Iris pigment epithelial cell (primary cell): Measurements from ENCODE around the gene LPCAT1.
"Not testable (repeated sequence)": the region's sequence is repeated elsewhere in the genome, so short reads cannot be mapped to it uniquely, and the experiment has no call there.

Experiments used
- DNase-seq: peaks from one replicate; pipeline ENCODE4 v3.0.0-alpha.2; 2011; ENCODE audit warnings: low read depth

LPCAT1 gene

GRCh38 chr5:1466631-1467265, 57.0 kb downstream of the LPCAT1 start:
- no peak for DNase-seq

- DNase-seq: no peak
These were observed 57.7 kb downstream of the LPCAT1 start for GRCh38 chr5:1465966-1466471.

GRCh38 chr5:1465117-1465516, 58.6 kb downstream of the LPCAT1 start:
- no peak for DNase-seq

- DNase-seq: no peak
These were observed 59.2 kb downstream of the LPCAT1 start for GRCh38 chr5:1464511-1464910.

GRCh38 chr5:1464096-1464446, 59.7 kb downstream of the LPCAT1 start:
- no peak for DNase-seq

- no peak for DNase-seq
These were observed 60.2 kb downstream of the LPCAT1 start for GRCh38 chr5:1463326-1464095.

GRCh38 chr5:1462358-1462757, 61.4 kb downstream of the LPCAT1 start:
- DNase-seq: no peak

- no peak for DNase-seq
These were observed 62.4 kb downstream of the LPCAT1 start for GRCh38 chr5:1461396-1461795.

GRCh38 chr5:1460054-1460682, 63.6 kb downstream of the LPCAT1 start:
- no peak for DNase-seq

- DNase-seq: not testable (repeated sequence)
These were observed 64.3 kb downstream of the LPCAT1 start for GRCh38 chr5:1459435-1459834.

GRCh38 chr5:1456110-1456881, 67.5 kb downstream of the LPCAT1 start:
- not testable (repeated sequence) for DNase-seq

- no peak for DNase-seq
These were observed 70.1 kb downstream of the LPCAT1 start for GRCh38 chr5:1453613-1454012.

- DNase-seq: no peak
These were observed 74.6 kb downstream of the LPCAT1 start for GRCh38 chr5:1449081-1449630.

- DNase-seq: no peak
These were observed 75.2 kb downstream of the LPCAT1 start for GRCh38 chr5:1448511-1449011.

GRCh38 chr5:1447671-1448361, 75.9 kb downstream of the LPCAT1 start:
- DNase-seq: no peak

GRCh38 chr5:1446602-1447343, 77.0 kb downstream of the LPCAT1 start:
- DNase-seq: no peak

GRCh38 chr5:1445689-1446601, 77.8 kb downstream of the LPCAT1 start:
- no peak for DNase-seq

- DNase-seq: no peak
These were observed 78.5 kb downstream of the LPCAT1 start, which contains the start of gene SLC6A3 for GRCh38 chr5:1445313-1445688. SLC6A3 (minus strand) TSS chr5:1445440; CDS start chr5:1443197, 2,243 bp downstream.
